IPS DF 6.9 (cell line): ENCODE results near the gene HMGN4.
"Not testable (repeated sequence)": the region's sequence is repeated elsewhere in the genome, so short reads cannot be mapped to it uniquely, and the experiment has no call there.

ENCODE experiments used
- DNase-seq: peaks from one replicate; pipeline ENCODE4 v3.0.0-alpha.2; 2013; ENCODE audit warnings: low read depth, low spot score
- H3K27ac ChIP-seq: one replicate; pipeline ENCODE4 v1.5.1; 2013; ENCODE audit warnings: low read length, control low read depth
- H3K27me3 ChIP-seq: 2 replicates; pipeline ENCODE4 v1.6.1; 2013; ENCODE audit warnings: mild to moderate bottlenecking, low read length; ENCODE audit not compliant: control insufficient read depth, insufficient read depth
- H3K36me3 ChIP-seq: 2 replicates; pipeline ENCODE4 v1.6.1; 2013; ENCODE audit warnings: low read length; ENCODE audit not compliant: control insufficient read depth, insufficient read depth
- H3K4me1 ChIP-seq: 2 replicates; pipeline ENCODE4 v1.6.1; 2013; ENCODE audit warnings: low read length; ENCODE audit not compliant: control insufficient read depth, insufficient read depth
- H3K4me3 ChIP-seq: 2 replicates; pipeline ENCODE4 v1.5.1; 2013; ENCODE audit warnings: mild to moderate bottlenecking, low read length
- H3K9me3 ChIP-seq: 2 replicates; pipeline ENCODE4 v1.6.1; 2013; ENCODE audit warnings: low read length, inconsistent platforms; ENCODE audit not compliant: control insufficient read depth, insufficient read depth
- WGBS: extraction: QIAGEN DNeasy Blood & Tissue Kit; methylation state at CpG from one replicate; pipeline ENCODE4 v1.1.7; 2013; ENCODE audit warnings: mixed read lengths, missing lambda C conversion rate; ENCODE audit not compliant: insufficient read length, insufficient coverage; 5-methylcytosine and 5-hydroxymethylcytosine counted together

The HMGN4 gene

GRCh38 chr6:26534681-26535465 is 3.3 kb upstream of the HMGN4 start:
- no peak for DNase-seq
- Histone ChIP-seq H3K9me3 (no peaks in the 10 kb centered on the region), H3K36me3 (no peaks in the 10 kb centered on the region; the same call in 1 of the 2 replicates), H3K27me3 (no peaks in the 10 kb centered on the region), H3K27ac (no peak overlapping the region), H3K4me3 (no peak overlapping the region), H3K4me1 (no peaks in the 10 kb centered on the region)
- no CpG with 5 or more reads among the region's 6 CpGs for WGBS

GRCh38 chr6:26536571-26537159 is 1.5 kb upstream of the HMGN4 start:
- WGBS, result no CpG with 5 or more reads among the region's 12 CpGs
- Histone ChIP-seq H3K27me3 (no peaks in the 10 kb centered on the region), H3K4me3 (peak overlapping the region; percentile 97; the same call in 1 of the 2 replicates), H3K27ac (no peak overlapping the region), H3K36me3 (no peaks in the 10 kb centered on the region; the same call in 1 of the 2 replicates), H3K4me1 (no peaks in the 10 kb centered on the region), H3K9me3 (no peaks in the 10 kb centered on the region)
- no peak for DNase-seq

GRCh38 chr6:26537160-26537845 is 863 bp upstream of the HMGN4 start:
- Histone ChIP-seq H3K36me3 (no peaks in the 10 kb centered on the region; the same call in 1 of the 2 replicates), H3K27me3 (no peaks in the 10 kb centered on the region), H3K4me3 (peak overlapping the region; percentile 97; the same call in 1 of the 2 replicates), H3K9me3 (no peaks in the 10 kb centered on the region), H3K4me1 (no peaks in the 10 kb centered on the region), H3K27ac (no peak overlapping the region)
- no peak for DNase-seq
- WGBS, result no CpG with 5 or more reads among the region's 37 CpGs

- DNase-seq, result no peak
- H3K9me3 ChIP-seq, result no peaks in the 10 kb centered on the region
- H3K4me3 ChIP-seq, result peak overlapping the region; percentile 97; the same call in 1 of the 2 replicates
- H3K4me1 ChIP-seq, result no peaks in the 10 kb centered on the region
- WGBS, result no CpG with 5 or more reads among the region's 15 CpGs
- no peaks in the 10 kb centered on the region; the same call in 1 of the 2 replicates for H3K36me3 ChIP-seq
- H3K27me3 ChIP-seq, result no peaks in the 10 kb centered on the region
- no peak overlapping the region for H3K27ac ChIP-seq
These were observed 371 bp downstream of the HMGN4 start for GRCh38 chr6:26538572-26538902.

GRCh38 chr6:26539071-26539615 is 977 bp downstream of the HMGN4 start:
- no peaks in the 10 kb centered on the region; the same call in 1 of the 2 replicates for H3K36me3 ChIP-seq
- no peaks in the 10 kb centered on the region for H3K27me3 ChIP-seq
- H3K4me1 ChIP-seq, result no peaks in the 10 kb centered on the region
- no peak overlapping the region for H3K27ac ChIP-seq
- no peaks in the 10 kb centered on the region for H3K9me3 ChIP-seq
- WGBS, result no CpG with 5 or more reads among the region's 16 CpGs
- DNase-seq, result no peak
- peak overlapping the region; percentile 97; the same call in 1 of the 2 replicates for H3K4me3 ChIP-seq

GRCh38 chr6:26541579-26541978 is 3.4 kb downstream of the HMGN4 start:
- H3K36me3 ChIP-seq, result no peaks in the 10 kb centered on the region; the same call in 1 of the 2 replicates
- H3K9me3 ChIP-seq, result no peaks in the 10 kb centered on the region
- H3K27me3 ChIP-seq, result no peaks in the 10 kb centered on the region
- no peak for DNase-seq
- no CpG with 5 or more reads among the region's 1 CpG for WGBS
- H3K4me1 ChIP-seq, result no peaks in the 10 kb centered on the region
- H3K27ac ChIP-seq, result no peak overlapping the region
- no peak overlapping the region for H3K4me3 ChIP-seq

- no peak overlapping the region for H3K4me3 ChIP-seq
- H3K27me3 ChIP-seq, result no peaks in the 10 kb centered on the region
- H3K36me3 ChIP-seq, result no peaks in the 10 kb centered on the region; the same call in 1 of the 2 replicates
- no peak for DNase-seq
- no peaks in the 10 kb centered on the region for H3K9me3 ChIP-seq
- no peaks in the 10 kb centered on the region for H3K4me1 ChIP-seq
- no peak overlapping the region for H3K27ac ChIP-seq
These were observed 5.8 kb downstream of the HMGN4 start for GRCh38 chr6:26543953-26544352.

GRCh38 chr6:26544473-26544872 is 6.3 kb downstream of the HMGN4 start:
- Histone ChIP-seq H3K36me3 (no peaks in the 10 kb centered on the region; the same call in 1 of the 2 replicates), H3K4me3 (no peak overlapping the region), H3K9me3 (no peaks in the 10 kb centered on the region), H3K27me3 (no peaks in the 10 kb centered on the region), H3K4me1 (no peaks in the 10 kb centered on the region), H3K27ac (no peak overlapping the region)
- no peak for DNase-seq

GRCh38 chr6:26545627-26546026 is 7.5 kb downstream of the HMGN4 start:
- Histone ChIP-seq H3K4me1 (no peaks in the 10 kb centered on the region), H3K27ac (no peak overlapping the region), H3K27me3 (no peaks in the 10 kb centered on the region), H3K36me3 (no peaks in the 10 kb centered on the region), H3K9me3 (no peaks in the 10 kb centered on the region), H3K4me3 (no peak overlapping the region)
- no peak for DNase-seq
- no CpG with 5 or more reads among the region's 6 CpGs for WGBS

GRCh38 chr6:26547363-26547762 is 9.2 kb downstream of the HMGN4 start:
- not testable (repeated sequence) for DNase-seq, H3K36me3 ChIP-seq, H3K4me1 ChIP-seq, H3K27me3 ChIP-seq, H3K27ac ChIP-seq, H3K9me3 ChIP-seq, H3K4me3 ChIP-seq
- no CpG with 5 or more reads among the region's 18 CpGs for WGBS
